GM13977 (cell line): ENCODE measurements around the gene CCDC14.
A peak's percentile ranks its signal among the peaks of the same experiment; 100 is the strongest.
"Not testable (repeated sequence)": the region's sequence is repeated elsewhere in the genome, so short reads cannot be mapped to it uniquely, and the experiment has no call there.

Experiments used
- DNase-seq: peaks from one replicate; pipeline ENCODE4 v3.0.0; 2012; ENCODE audit warnings: low spot score
- CTCF ChIP-seq: IDR thresholded peaks from 2 replicates; pipeline ENCODE4 v1.5.1; 2012; ENCODE audit warnings: mild to moderate bottlenecking, control low read depth; ENCODE audit not compliant: insufficient read depth; ENCODE audit errors: extremely low read depth, missing control alignments
- in situ Hi-C: fragments of 300-500 bp; cut with MboI; formaldehyde crosslinking; loops from one replicate; pipeline ENCODE4 v1.12.0; 2022; ENCODE audit warnings: low sequenced_read_pairs, low pct_unique_long_range_greater_than_20kb, mixed read lengths, inconsistent platforms; ENCODE audit not compliant: unreplicated experiment

The CCDC14 gene

GRCh38 chr3:123986427-123986826 is 25.4 kb upstream of the CCDC14 start:
- DNase-seq = no peak
- no peak for TF ChIP-seq CTCF
- in situ Hi-C loops = no loop called here

GRCh38 chr3:123984957-123985356 is 23.9 kb upstream of the CCDC14 start:
- TF ChIP-seq CTCF = no peak
- in situ Hi-C loops = no loop called here

GRCh38 chr3:123984350-123984749 is 23.3 kb upstream of the CCDC14 start:
- DNase-seq = no peak
- in situ Hi-C loops = no loop called here
- no peak for TF ChIP-seq CTCF

More at GRCh38 chr3:123984957-123985356, 23.9 kb upstream of the CCDC14 start:
- DNase-seq = no peak

- in situ Hi-C loops, DNase-seq: not testable (repeated sequence)
Observed at GRCh38 chr3:123981317-123981716, 20.3 kb upstream of the CCDC14 start.

- TF ChIP-seq CTCF = no peak
- in situ Hi-C loops = no loop called here
- no peak for DNase-seq
Observed at GRCh38 chr3:123980539-123980938, 19.5 kb upstream of the CCDC14 start.

- TF ChIP-seq CTCF = peak; percentile 72
- DNase-seq, in situ Hi-C loops: not testable (repeated sequence)
Observed at GRCh38 chr3:123979525-123980501, 18.8 kb upstream of the CCDC14 start.

- DNase-seq, in situ Hi-C loops: not testable (repeated sequence)
Observed at GRCh38 chr3:123976904-123977303, 15.9 kb upstream of the CCDC14 start.

- DNase-seq, in situ Hi-C loops: not testable (repeated sequence)
Observed at GRCh38 chr3:123976181-123976898, 15.3 kb upstream of the CCDC14 start.

- DNase-seq, in situ Hi-C loops: not testable (repeated sequence)
Observed at GRCh38 chr3:123975030-123975429, 14.0 kb upstream of the CCDC14 start.
